Liver (tissue), 9 donors: Measurements from ENCODE around the gene SLC7A6. TPM values are rescaled to one million over a fixed set of nuclear protein-coding genes. Genes with fewer than 3 reads are reported as not detected.

Experiments
- DNase-seq: peaks from one replicate; pipeline ENCODE4 v3.0.0-alpha.2; 2017; ENCODE audit warnings: low spot score
- H3K27ac ChIP-seq, 2 donors: one replicate each; pipeline ENCODE4 v1.7.0; 2013; ENCODE audit warnings: inconsistent platforms in 2 of 2, low read length in 2 of 2, control low read depth in 1 of 2, low read depth in 1 of 2, mild to moderate bottlenecking in 1 of 2
- H3K27me3 ChIP-seq, 4 donors: one replicate each; pipeline versions ENCODE4 v1.6.1 to v1.7.0; 2013; ENCODE audit warnings: low read length in 3 of 4, inconsistent platforms in 1 of 4, mild to moderate bottlenecking in 1 of 4, moderate library complexity in 1 of 4; ENCODE audit not compliant: control insufficient read depth in 4 of 4, insufficient read depth in 4 of 4
- H3K36me3 ChIP-seq, 4 donors: one replicate each; pipeline versions ENCODE4 v1.6.1 to v1.7.0; 2013; ENCODE audit warnings: low read length in 3 of 4, mild to moderate bottlenecking in 3 of 4, low read depth in 1 of 4, moderate library complexity in 1 of 4; ENCODE audit not compliant: control insufficient read depth in 4 of 4, insufficient read depth in 3 of 4
- H3K4me1 ChIP-seq, 4 donors: one replicate each; pipeline versions ENCODE4 v1.6.1 to v1.7.0; 2013; ENCODE audit warnings: low read length in 3 of 4, mild to moderate bottlenecking in 3 of 4, moderate library complexity in 1 of 4; ENCODE audit not compliant: control insufficient read depth in 4 of 4, insufficient read depth in 4 of 4
- H3K4me3 ChIP-seq, 3 donors: one replicate each; pipeline versions ENCODE4 v1.6.1 to v1.7.0; 2013; ENCODE audit warnings: low read length in 3 of 3, control low read depth in 1 of 3, low read depth in 1 of 3, mild to moderate bottlenecking in 1 of 3
- H3K9ac ChIP-seq, 2 donors: one replicate each; pipeline ENCODE4 v1.7.0; 2013; ENCODE audit warnings: low read length in 2 of 2, mild to moderate bottlenecking in 2 of 2, moderate library complexity in 2 of 2, control low read depth in 1 of 2, low read depth in 1 of 2
- H3K9me3 ChIP-seq, 4 donors: one replicate each; pipeline versions ENCODE4 v1.6.1 to v1.7.0; 2013; ENCODE audit warnings: low read length in 3 of 4; ENCODE audit not compliant: control insufficient read depth in 4 of 4
- EGR1 ChIP-seq, 2 donors: IDR thresholded peaks; 2 replicates each; pipeline ENCODE4 v1.6.1; 2016 to 2018; ENCODE audit warnings: antibody characterized with exemption in 2 of 2, low read depth in 2 of 2
- FOXA1 ChIP-seq: IDR thresholded peaks from 2 replicates; pipeline ENCODE4 v1.6.1; 2016; ENCODE audit warnings: antibody characterized with exemption
- GABPA ChIP-seq, 2 donors: IDR thresholded peaks in 1 of 2; conservative IDR thresholded peaks in 1 of 2; 2 replicates each; pipeline ENCODE4 v1.6.1; 2016; ENCODE audit warnings: antibody characterized with exemption in 2 of 2, mild to moderate bottlenecking in 1 of 2, moderate library complexity in 1 of 2
- HNF4A ChIP-seq, 2 donors: conservative IDR thresholded peaks; 2 replicates each; pipeline ENCODE4 v1.6.1; 2016; ENCODE audit warnings: antibody characterized with exemption in 2 of 2, mild to moderate bottlenecking in 2 of 2
- HNF4G ChIP-seq: IDR thresholded peaks from 2 replicates; pipeline ENCODE4 v1.6.1; 2016; ENCODE audit warnings: antibody characterized with exemption
- JUND ChIP-seq, 2 donors: IDR thresholded peaks; 2 replicates each; pipeline ENCODE4 v1.6.1; 2016; ENCODE audit warnings: antibody characterized with exemption in 2 of 2
- RXRA ChIP-seq, 2 donors: IDR thresholded peaks; 2 replicates each; pipeline ENCODE4 v1.6.1; 2017 to 2018; ENCODE audit warnings: antibody characterized with exemption in 2 of 2, mild to moderate bottlenecking in 1 of 2
- SP1 ChIP-seq: IDR thresholded peaks from 2 replicates; pipeline ENCODE4 v1.6.1; 2018; ENCODE audit warnings: antibody characterized with exemption, mild to moderate bottlenecking
- TAF1 ChIP-seq: conservative IDR thresholded peaks from 2 replicates; pipeline ENCODE4 v1.6.1; 2016; ENCODE audit warnings: antibody characterized with exemption, mild to moderate bottlenecking
- YY1 ChIP-seq: IDR thresholded peaks from 2 replicates; pipeline ENCODE4 v1.6.1; 2016; ENCODE audit warnings: antibody characterized with exemption, mild to moderate bottlenecking
- WGBS: extraction: QIAGEN DNeasy Blood & Tissue Kit; methylation state at CpG from one replicate; pipeline ENCODE4 v1.1.7; 2013; 5-methylcytosine and 5-hydroxymethylcytosine counted together
- polyA plus RNA-seq, 2 donors: library from polyadenylated mRNA; stranded (reverse) in 1 of 2; unstranded in 1 of 2; fragments of 200-250 nt in 1 of 2; fragments of >200 nt in 1 of 2; fragmentation: Nextera tagmentation in 1 of 2; extraction: Ambion mirVana in 1 of 2; gene quantifications; one replicate each; pipeline versions ENCODE4 v1.2.1 to v1.2.3, GENCODE V29; 2013 to 2015
- total RNA-seq, 2 donors: library from RNA; depleted of rRNA; stranded (reverse); fragments of >200 nt; gene quantifications; one replicate each; pipeline ENCODE4 v1.2.3, GENCODE V29; 2014
- TF ChIP-seq, protein P1 (sequence below): IDR thresholded peaks from 2 replicates; pipeline ENCODE4 v1.6.1; 2016; ENCODE audit warnings: antibody characterized with exemption, mild to moderate bottlenecking
- TF ChIP-seq, protein P2 (sequence below): IDR thresholded peaks from 2 replicates; pipeline ENCODE4 v1.6.1; 2016; ENCODE audit warnings: antibody characterized with exemption
- TF ChIP-seq, protein P3 (sequence below): IDR thresholded peaks from 2 replicates; pipeline ENCODE4 v1.6.1; 2016; ENCODE audit warnings: antibody characterized with exemption
- TF ChIP-seq, protein P4 (sequence below): IDR thresholded peaks from 2 replicates; pipeline ENCODE4 v1.6.1; 2016; ENCODE audit warnings: antibody characterized with exemption
- donor health status: healthy.
- donor health status: healthy.
- donor health status: healthy.
- donor health status: healthy.
- donor health status: healthy.

Gene SLC7A6
- total and polyA plus RNA-seq, 4 donors = 1.2 to 4.9 (median 1.9) TPM

DNA sequence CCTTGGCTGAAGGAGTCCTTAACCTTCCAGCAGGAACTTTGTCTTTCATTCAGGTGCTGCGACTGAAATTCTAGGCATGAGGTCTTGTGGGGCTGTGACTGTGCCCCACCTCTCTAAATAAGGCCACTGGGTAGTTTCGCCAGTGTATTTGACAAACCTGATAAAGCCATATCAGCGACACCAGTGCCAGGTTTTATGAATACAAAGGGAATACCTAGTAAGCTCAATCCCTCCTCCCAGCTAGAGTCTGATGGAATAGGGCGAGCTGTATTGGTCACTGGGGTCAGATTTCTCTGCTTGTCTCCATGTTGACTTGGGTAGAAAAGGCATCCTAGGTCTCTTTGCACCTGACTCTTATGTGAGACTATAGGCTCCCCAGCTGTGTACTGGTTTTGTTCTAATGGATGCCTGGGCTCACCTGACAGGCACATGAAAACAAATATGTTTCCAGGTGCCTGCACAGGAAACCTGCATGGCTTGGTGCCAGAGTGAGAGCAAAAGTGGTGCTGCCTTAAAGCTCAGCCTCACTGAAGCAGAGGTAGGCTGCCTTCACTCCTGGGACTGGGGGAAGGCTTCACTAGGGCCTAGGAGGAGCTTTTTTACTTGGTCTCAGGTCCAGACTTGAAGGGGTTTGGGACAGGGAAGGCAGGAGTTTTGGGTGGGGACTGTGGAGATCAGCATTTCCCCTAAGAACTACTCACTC lies 8.3 kb downstream of the SLC7A6 start:
- 90% methylated on average over 4 of the region's 4 CpGs for WGBS
- H3K36me3 ChIP-seq = no peaks in the 10 kb centered on the region
- H3K27ac ChIP-seq = no peak overlapping the region
- no peaks in the 10 kb centered on the region for H3K9me3 ChIP-seq
- no peak for DNase-seq
- H3K9ac ChIP-seq = no peak overlapping the region
- no peaks in the 10 kb centered on the region for H3K4me1 ChIP-seq
- H3K4me3 ChIP-seq = no peak overlapping the region
- TF ChIP-seq FOXA1 = no peak
- TF ChIP-seq RXRA (IDR thresholded peaks at IDR 0.05) = no peak
- no peak for TF ChIP-seq YY1
- TF ChIP-seq, protein P1, sequence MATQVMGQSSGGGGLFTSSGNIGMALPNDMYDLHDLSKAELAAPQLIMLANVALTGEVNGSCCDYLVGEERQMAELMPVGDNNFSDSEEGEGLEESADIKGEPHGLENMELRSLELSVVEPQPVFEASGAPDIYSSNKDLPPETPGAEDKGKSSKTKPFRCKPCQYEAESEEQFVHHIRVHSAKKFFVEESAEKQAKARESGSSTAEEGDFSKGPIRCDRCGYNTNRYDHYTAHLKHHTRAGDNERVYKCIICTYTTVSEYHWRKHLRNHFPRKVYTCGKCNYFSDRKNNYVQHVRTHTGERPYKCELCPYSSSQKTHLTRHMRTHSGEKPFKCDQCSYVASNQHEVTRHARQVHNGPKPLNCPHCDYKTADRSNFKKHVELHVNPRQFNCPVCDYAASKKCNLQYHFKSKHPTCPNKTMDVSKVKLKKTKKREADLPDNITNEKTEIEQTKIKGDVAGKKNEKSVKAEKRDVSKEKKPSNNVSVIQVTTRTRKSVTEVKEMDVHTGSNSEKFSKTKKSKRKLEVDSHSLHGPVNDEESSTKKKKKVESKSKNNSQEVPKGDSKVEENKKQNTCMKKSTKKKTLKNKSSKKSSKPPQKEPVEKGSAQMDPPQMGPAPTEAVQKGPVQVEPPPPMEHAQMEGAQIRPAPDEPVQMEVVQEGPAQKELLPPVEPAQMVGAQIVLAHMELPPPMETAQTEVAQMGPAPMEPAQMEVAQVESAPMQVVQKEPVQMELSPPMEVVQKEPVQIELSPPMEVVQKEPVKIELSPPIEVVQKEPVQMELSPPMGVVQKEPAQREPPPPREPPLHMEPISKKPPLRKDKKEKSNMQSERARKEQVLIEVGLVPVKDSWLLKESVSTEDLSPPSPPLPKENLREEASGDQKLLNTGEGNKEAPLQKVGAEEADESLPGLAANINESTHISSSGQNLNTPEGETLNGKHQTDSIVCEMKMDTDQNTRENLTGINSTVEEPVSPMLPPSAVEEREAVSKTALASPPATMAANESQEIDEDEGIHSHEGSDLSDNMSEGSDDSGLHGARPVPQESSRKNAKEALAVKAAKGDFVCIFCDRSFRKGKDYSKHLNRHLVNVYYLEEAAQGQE = no peak
- no peak for TF ChIP-seq TAF1
- no peak for TF ChIP-seq GABPA (IDR thresholded peaks at IDR 0.05 in 1 of 2, conservative IDR thresholded peaks at IDR 0.05 in 1 of 2)
- TF ChIP-seq JUND (IDR thresholded peaks at IDR 0.05) = no peak
- no peak for TF ChIP-seq EGR1 (IDR thresholded peaks at IDR 0.05; ENCODE audit: low read depth in 2 of 2)
- no peak for TF ChIP-seq HNF4A (conservative IDR thresholded peaks at IDR 0.05)
- no peak for TF ChIP-seq HNF4G
- TF ChIP-seq, protein P2, sequence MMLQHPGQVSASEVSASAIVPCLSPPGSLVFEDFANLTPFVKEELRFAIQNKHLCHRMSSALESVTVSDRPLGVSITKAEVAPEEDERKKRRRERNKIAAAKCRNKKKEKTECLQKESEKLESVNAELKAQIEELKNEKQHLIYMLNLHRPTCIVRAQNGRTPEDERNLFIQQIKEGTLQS = no peak
- TF ChIP-seq, protein P3, sequence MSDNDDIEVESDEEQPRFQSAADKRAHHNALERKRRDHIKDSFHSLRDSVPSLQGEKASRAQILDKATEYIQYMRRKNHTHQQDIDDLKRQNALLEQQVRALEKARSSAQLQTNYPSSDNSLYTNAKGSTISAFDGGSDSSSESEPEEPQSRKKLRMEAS = no peak
- no peak for TF ChIP-seq SP1
- TF ChIP-seq, protein P4, sequence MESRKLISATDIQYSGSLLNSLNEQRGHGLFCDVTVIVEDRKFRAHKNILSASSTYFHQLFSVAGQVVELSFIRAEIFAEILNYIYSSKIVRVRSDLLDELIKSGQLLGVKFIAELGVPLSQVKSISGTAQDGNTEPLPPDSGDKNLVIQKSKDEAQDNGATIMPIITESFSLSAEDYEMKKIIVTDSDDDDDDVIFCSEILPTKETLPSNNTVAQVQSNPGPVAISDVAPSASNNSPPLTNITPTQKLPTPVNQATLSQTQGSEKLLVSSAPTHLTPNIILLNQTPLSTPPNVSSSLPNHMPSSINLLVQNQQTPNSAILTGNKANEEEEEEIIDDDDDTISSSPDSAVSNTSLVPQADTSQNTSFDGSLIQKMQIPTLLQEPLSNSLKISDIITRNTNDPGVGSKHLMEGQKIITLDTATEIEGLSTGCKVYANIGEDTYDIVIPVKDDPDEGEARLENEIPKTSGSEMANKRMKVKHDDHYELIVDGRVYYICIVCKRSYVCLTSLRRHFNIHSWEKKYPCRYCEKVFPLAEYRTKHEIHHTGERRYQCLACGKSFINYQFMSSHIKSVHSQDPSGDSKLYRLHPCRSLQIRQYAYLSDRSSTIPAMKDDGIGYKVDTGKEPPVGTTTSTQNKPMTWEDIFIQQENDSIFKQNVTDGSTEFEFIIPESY = no peak
- no peaks in the 10 kb centered on the region for H3K27me3 ChIP-seq

DNA sequence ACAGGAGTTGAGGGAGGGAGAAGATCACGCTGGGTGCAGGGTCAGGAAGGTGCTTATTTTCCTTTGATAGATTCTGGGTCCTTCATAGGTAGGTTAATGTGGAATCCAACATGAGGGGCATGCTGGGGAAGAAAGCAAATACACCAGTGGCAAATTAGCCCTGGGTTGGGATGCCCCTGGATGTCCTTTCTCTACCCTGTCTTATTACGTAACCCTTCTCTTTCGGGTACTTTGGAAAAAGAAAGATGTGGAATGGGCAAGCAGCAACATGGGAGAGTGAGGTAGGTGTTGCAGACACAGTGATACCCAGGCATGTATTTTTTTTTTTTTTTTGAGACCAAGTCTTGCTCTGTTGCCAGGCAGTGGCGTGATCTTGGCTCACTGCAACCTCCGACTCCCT lies 9.1 kb downstream of the SLC7A6 start:
- no peak for DNase-seq
- WGBS = 94% methylated on average over 5 of the region's 5 CpGs
- TF ChIP-seq HNF4G (no peak), GABPA (IDR thresholded peaks at IDR 0.05 in 1 of 2, conservative IDR thresholded peaks at IDR 0.05 in 1 of 2) (no peak), TAF1 (no peak), RXRA (IDR thresholded peaks at IDR 0.05) (no peak), YY1 (no peak)
- Histone ChIP-seq H3K27me3 (no peaks in the 10 kb centered on the region), H3K9ac (no peak overlapping the region), H3K4me3 (no peak overlapping the region), H3K4me1 (no peaks in the 10 kb centered on the region), H3K9me3 (no peaks in the 10 kb centered on the region), H3K36me3 (no peaks in the 10 kb centered on the region), H3K27ac (no peak overlapping the region)
